WTC11 (cell line): ENCODE results near the gene ZBTB12.

Source experiments
- FOXK1 ChIP-seq: sonication (generic); formaldehyde crosslinking; IDR thresholded peaks from 2 replicates; pipeline ENCODE4 v1.8.0; 2022; ENCODE audit warnings: mild to moderate bottlenecking, moderate library complexity, missing genetic modification reagents
- SP1 ChIP-seq: sonication (generic); formaldehyde crosslinking; conservative IDR thresholded peaks from 2 replicates; pipeline ENCODE4 v1.8.1; 2022; ENCODE audit warnings: missing genetic modification reagents
- TEAD4 ChIP-seq: sonication (generic); formaldehyde crosslinking; IDR thresholded peaks from 2 replicates; pipeline ENCODE4 v1.8.0; 2022; ENCODE audit warnings: mild to moderate bottlenecking, missing genetic modification reagents
- TF ChIP-seq, protein P1 (sequence below): fragments of 200-600 bp; IDR thresholded peaks from 2 replicates; pipeline ENCODE4 v1.8.0; 2022; ENCODE audit warnings: antibody characterized with exemption
- TF ChIP-seq, protein P2 (sequence below): sonication (generic); formaldehyde crosslinking; IDR thresholded peaks from 2 replicates; pipeline ENCODE4 v1.8.0; 2022; ENCODE audit warnings: mild to moderate bottlenecking, missing genetic modification reagents

DNA sequence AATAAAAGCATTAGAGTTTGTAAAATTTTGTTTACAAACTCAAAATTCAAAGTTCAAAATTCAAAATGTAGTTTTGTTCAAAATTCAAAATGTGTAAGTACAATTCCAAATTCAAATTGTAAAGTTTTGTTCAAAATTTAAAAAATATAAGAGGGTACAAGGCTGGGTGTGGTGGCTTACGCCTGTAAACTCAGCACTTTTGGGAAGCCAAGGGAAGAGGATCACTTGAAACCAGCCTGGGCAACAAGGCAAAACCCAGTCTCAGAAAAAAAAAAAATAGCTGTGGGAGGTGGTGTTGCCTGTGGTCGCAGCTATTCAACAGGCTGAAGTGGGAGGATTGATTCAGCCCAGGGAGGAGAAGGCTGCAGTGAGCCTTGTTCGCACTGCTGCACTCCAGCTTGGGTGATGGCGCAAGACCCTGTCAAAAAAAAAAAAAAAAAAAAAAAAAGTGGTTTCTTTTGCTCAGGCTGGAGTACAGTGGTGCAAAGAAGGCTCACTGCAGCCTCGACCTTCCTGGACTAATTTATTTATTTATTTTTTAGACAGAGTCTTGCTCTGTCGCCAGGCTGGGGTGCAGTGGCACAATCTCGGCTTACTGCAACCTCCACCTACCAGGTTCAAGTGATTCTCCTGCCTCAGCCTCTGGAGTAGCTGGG is 5.4 kb upstream of the ZBTB12 start:
- no peak for TF ChIP-seq SP1 (CRISPR knock-in tag)
- TF ChIP-seq, protein P1, sequence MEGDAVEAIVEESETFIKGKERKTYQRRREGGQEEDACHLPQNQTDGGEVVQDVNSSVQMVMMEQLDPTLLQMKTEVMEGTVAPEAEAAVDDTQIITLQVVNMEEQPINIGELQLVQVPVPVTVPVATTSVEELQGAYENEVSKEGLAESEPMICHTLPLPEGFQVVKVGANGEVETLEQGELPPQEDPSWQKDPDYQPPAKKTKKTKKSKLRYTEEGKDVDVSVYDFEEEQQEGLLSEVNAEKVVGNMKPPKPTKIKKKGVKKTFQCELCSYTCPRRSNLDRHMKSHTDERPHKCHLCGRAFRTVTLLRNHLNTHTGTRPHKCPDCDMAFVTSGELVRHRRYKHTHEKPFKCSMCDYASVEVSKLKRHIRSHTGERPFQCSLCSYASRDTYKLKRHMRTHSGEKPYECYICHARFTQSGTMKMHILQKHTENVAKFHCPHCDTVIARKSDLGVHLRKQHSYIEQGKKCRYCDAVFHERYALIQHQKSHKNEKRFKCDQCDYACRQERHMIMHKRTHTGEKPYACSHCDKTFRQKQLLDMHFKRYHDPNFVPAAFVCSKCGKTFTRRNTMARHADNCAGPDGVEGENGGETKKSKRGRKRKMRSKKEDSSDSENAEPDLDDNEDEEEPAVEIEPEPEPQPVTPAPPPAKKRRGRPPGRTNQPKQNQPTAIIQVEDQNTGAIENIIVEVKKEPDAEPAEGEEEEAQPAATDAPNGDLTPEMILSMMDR = no peak
- TF ChIP-seq TEAD4 (CRISPR knock-in tag) = no peak
- no peak for TF ChIP-seq FOXK1 (CRISPR knock-in tag)
- TF ChIP-seq, protein P2, sequence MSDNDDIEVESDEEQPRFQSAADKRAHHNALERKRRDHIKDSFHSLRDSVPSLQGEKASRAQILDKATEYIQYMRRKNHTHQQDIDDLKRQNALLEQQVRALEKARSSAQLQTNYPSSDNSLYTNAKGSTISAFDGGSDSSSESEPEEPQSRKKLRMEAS (CRISPR knock-in tag) = no peak
